K562 (cell line): ENCODE measurements around the gene MADCAM1. TPM values are rescaled to one million over a fixed set of nuclear protein-coding genes. Genes with fewer than 3 reads are reported as not detected.

Experiments
- E2F4 ChIP-seq: sonication (generic); formaldehyde crosslinking; IDR thresholded peaks from 2 replicates; pipeline ENCODE4 v1.8.0; 2022; ENCODE audit warnings: mild to moderate bottlenecking, low read depth, missing genetic modification reagents
- HOXB6 ChIP-seq: fragments of 250-450 bp; sonication (Bioruptor Pico); IDR thresholded peaks from 2 replicates; pipeline ENCODE4 v1.5.1; 2022; ENCODE audit warnings: mild to moderate bottlenecking, borderline replicate concordance
- MITF ChIP-seq: IDR thresholded peaks from 2 replicates; pipeline ENCODE4 v1.6.1; 2014; ENCODE audit warnings: antibody characterized with exemption
- RBBP5 ChIP-seq: fragments of 200-600 bp; sonication (generic); IDR thresholded peaks from 2 replicates; pipeline ENCODE4 v1.6.1; 2012; ENCODE audit warnings: borderline replicate concordance, mild to moderate bottlenecking, low read length, control low read depth, inconsistent platforms; ENCODE audit not compliant: insufficient read depth, poor library complexity, severe bottlenecking
- RBM25 ChIP-seq: fragments of 200-400 bp; formaldehyde crosslinking; IDR thresholded peaks from 2 replicates; pipeline ENCODE4 v1.6.1; 2018; ENCODE audit warnings: low read length, low read depth, moderate library complexity; ENCODE audit not compliant: severe bottlenecking
- YBX1 ChIP-seq: fragments of 450-650 bp; IDR thresholded peaks from 2 replicates; pipeline ENCODE4 v1.7.1; 2016; ENCODE audit warnings: mild to moderate bottlenecking
- ZSCAN29 ChIP-seq: fragments of 450-650 bp; IDR thresholded peaks from 2 replicates; pipeline ENCODE4 v1.6.1; 2017
- polyA plus RNA-seq, 8 experiments: library from polyadenylated mRNA; depleted of rRNA in 4 of 8; stranded (reverse) in 5 of 8; unstranded in 3 of 8; fragments of >200 nt; fragmentation: Nextera tagmentation in 2 of 8; fragmentation: Illumina TruSeq in 1 of 8; extraction: Ambion mirVana in 2 of 8; extraction: Trizol in 1 of 8; gene quantifications; 2 replicates each; pipeline versions ENCODE4 v1.2.1 to v1.2.3, GENCODE V29; 2011 to 2014; ENCODE audit warnings: inconsistent platforms in 1 of 8, missing spikeins in 1 of 8
- total RNA-seq, 7 experiments: library from RNA; depleted of rRNA in 6 of 7; stranded (reverse); fragments of >200 nt in 6 of 7; fragmentation: Illumina TruSeq in 2 of 7; extraction: Trizol in 2 of 7; gene quantifications; 2 replicates each; pipeline versions ENCODE4 v1.2.1 to v1.2.3, GENCODE V29; 2011 to 2021; ENCODE audit warnings: low replicate concordance in 1 of 7

Gene MADCAM1
- total and polyA plus RNA-seq, 9 of the 15 experiments (the other 6 are each of a cell fraction or from before 2014, with no cell fraction given) = 0.09 to 0.36 (median 0.09) TPM; not detected in 6

GRCh38 chr19:525857-526419 is 29.7 kb downstream of the MADCAM1 start (continued):
- no peak for TF ChIP-seq MITF
- TF ChIP-seq YBX1 = no peak
- TF ChIP-seq E2F4 = no peak
- no peak for TF ChIP-seq ZSCAN29
- TF ChIP-seq HOXB6 (CRISPR knock-in tag) = no peak
- TF ChIP-seq RBM25 = no peak
- no peak for TF ChIP-seq RBBP5
